CD4-positive, alpha-beta T cell treated with Interleukin-15 for 1 hour (primary cell): ENCODE measurements around the gene DPP4.

Experiments used
- DNase-seq: peaks from one replicate; pipeline ENCODE4 v3.0.0-alpha.2; 2020

Gene DPP4

DNA sequence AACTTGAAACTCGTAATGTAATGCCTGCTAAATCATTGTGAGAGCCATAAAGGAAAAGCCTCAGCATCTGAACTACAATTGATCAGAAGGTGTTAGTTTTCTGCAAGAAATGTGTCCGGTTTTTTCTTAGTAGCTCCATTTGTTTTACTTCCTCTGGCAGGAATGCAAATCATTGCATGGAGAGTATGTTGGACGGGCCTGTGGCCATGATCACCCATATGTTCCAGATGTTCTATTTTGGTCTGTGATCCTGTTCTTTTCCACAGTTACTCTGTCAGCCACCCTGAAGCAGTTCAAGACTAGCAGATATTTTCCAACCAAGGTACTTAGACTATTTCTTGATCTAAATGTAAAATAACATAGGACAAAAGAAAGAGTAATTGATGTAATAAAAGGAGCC lies 126.6 kb downstream of the DPP4 start:
- no peak for DNase-seq

DNA sequence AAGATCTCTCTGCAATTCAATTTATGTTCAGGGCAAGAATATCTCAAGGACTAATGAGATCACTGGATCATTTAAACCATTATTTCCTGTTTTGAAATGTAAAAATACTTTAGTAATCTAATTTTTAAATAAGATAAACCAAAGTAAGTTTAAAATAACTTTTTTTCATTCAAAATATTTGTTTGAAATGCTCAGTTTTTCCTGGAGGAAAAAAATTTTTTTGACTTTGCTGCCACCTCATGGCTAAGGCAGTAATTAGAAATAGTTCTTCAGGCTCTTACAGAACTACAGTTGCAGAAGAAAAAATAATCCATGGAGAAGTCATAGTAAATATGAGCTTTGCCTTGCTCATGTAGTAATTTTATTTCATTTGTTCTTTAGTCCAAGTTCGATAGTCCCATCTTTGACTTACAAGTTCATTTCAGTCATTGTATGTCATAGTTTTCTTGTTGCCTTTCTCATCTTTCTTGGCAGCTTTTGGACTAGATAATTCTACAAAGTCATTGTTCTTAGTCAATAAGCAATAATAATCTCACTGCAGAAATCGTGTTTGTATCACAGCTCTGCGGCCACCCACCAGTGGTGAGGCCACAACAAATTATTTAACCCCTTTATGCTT lies 127.4 kb downstream of the DPP4 start:
- no peak for DNase-seq

DNA sequence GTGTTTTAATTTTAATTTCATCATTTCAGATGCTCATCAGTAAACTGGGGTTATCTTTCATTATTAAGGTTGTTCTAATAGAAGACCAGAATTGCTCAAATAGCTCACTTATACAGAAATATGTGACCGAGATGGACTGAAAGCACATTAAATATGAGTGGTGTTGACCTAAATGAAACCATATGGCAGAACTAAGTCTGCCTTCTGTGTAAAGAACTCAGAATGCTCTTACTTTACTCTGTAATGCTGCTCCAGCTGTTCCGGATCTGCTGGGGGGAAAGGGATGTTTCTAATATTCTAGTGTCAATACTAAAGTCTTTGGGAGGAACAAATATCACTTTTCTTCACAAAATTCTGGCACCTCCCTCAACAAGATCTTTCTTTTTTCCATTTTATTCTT lies 131.0 kb downstream of the DPP4 start:
- DNase-seq, result no peak
